NOMO-1 treated with dmso at 0.1 percent for 144 hours (cell line): ENCODE data around the gene THAP8.

Experiments
- DNase-seq: peaks from one replicate; lab custom pipeline; 2025; ENCODE audit not compliant: unreplicated experiment; lab: John Stamatoyannopoulos, UW

THAP8 gene

GRCh38 chr19:35995048-35995993, 58.8 kb downstream of the THAP8 start, which contains the start of gene SDHAF1:
Gene SDHAF1 (plus strand): TSS chr19:35995188. CDS start chr19:35995275, 87 bp downstream.
- peak; percentile 98 for DNase-seq

DNA sequence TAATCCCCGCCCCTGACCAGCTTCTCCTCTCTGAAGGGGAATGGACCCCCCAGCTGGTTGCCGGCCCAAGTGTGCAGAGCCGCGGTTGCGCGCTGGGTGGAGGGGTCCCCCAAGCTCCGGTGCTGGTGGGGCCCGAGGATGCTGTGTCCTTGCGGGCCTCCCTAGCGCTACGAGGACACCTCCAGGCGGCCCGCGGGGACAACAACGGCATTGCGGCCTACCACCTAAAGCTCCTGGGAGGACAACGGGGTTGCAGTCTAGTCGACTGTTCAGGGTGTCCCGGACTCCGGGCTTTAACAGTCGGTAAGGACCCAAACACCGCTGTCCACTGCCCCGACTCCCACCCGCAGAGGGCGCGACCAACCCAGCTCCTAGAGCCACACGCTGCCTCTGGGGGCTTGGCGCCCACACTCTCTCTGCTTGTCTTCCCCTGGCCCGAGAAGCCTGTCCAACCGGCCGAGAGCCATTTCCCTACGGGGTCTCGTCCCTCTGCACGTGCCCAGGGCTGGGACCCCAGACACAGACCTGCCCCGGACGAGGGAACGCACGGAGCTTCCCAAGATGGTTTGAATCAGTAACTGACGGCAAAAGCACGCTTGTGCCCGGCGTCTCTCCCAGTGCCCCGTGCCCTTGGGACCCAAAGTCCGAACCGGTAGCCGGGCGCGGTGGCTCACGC, 60.0 kb downstream of the THAP8 start:
- no peak for DNase-seq

DNA sequence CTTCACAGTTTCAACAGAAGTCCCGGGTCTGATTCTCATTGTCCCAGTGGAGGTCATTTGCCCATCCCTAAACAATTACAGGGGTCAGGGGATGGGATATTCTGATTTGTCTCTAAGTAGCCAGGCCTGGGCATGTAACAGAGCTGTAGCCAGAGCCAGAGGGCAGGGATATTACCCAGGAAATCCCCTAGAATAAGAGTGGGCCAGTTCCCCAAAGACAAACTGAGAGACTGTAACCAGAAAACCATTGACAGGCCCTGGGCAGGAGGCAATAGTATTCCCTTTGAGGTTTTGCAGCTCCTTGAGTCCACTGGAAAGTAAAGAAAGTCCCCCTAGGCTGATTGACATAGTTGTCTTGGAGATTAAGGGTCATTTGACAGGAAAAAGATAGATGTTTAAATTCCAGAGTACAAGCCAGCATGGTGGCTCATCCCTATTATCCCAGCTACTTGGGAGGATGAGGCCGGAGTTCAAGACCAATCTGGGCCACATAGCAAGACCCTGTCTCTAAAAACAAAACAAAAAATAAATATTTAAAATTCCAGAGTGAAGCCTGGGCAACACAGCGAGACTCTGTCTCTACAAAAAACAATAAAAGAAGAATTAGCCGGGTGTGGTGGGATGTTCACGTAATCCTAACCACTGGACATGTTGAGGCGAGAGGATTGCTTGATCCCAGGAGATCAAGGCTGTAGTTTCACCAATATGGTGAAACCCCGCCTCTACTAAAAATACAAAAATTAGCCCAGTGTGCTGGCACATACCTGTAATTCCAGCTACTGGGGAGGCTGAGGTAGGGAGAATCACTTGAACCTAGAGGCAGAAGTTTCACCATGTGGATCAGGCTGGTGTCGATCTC, 60.9 kb downstream of the THAP8 start:
- no peak for DNase-seq

DNA sequence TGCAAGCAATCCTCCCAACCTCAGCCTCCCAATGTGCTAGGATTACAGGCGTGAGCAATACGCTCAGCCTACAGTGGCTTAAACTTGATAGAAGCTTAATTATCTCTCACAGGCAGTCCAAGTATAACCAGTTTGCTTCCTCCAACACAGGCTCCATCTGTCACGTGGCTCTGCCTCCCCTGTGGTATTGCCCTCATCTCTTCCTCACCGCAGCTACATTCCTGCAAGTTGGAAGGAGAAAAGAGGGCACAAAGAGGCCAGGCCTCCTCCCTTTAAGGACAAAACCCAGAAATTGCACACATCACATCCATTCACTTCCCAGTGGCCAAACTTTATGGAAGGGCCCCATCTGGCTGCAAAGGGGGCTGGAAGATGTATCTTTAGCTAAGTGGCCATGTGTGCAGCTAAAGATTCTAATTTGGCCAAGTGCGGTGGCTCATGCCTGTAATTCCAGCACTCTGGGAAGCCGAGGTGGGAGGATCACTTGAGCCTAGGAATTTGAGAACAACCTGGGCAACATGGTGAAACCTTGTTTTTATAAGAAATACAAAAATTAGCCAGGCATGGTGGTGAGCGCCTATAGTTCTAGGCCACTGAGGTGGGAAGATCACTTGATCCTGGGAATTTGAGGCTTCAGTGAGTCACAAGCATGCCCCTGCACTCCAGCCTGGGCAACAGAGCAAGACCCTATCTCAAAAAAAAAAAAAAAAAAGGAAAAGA, 62.2 kb downstream of the THAP8 start:
- no peak for DNase-seq

DNA sequence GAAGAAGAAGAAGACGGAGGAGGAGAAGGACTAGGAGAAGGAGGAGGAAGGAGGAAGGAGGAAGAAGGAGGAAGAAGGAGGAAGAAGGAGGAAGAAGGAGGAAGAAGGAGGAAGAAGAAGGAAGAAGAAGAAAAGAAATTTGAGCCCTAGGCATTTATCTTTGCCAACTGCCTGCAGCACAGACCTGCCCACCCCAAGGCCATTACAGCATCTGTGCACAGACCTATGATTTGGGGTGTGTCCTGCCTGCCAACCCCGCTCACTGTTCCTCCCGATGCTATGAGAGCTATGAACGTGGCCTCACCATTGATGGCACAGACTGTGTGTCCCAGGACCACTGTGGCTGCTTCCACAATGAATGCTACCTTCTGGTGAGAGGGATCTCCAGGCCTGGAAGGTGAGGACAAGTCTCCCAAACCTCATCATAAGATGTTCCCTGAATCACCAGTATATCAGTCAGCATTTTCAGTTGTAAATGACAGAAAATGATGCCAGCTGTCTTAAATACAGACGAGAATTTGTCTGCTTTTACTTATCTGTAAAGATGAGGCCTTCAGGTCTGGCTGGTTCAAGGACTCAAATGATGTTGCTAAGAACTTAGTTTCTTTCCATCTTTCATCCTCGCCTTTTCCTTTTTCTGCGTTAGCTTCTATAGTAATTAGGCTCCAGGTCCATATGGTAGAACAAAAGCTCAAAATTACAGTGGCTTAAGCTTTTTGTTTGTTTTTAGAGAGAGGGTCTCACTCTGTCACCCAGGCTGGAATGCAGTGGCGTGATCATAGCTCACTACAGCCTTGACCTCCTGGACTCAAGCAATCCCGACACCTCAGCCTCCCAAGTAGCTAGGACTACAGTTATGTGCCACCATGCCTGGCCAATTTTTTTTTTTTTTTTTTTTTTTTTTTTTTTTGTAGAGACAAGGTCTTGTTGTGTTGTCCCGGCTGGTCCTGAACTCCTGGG, 63.0 kb downstream of the THAP8 start:
- no peak for DNase-seq

- no peak for DNase-seq
These were observed 63.9 kb downstream of the THAP8 start for GRCh38 chr19:35990156-35990555.

DNA sequence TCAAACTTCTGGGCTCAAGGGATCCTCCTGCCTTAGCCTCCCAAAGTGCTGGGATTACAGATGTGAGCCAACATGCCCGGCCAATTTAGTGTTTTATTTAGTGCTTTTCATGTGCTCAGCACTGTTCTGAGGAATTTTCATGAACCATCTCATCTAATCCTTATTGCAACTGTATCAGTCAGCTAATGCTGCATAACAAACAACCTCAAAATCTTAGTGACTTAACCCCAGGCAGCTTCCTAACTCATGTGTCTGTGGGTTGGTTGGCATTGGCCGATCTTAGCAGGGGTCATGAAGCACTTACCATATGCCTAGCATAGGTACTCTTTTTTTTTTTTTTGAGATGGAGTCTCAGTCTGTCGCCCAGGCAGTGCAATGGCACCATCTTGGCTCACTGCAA, 65.3 kb downstream of the THAP8 start:
- DNase-seq: no peak

DNA sequence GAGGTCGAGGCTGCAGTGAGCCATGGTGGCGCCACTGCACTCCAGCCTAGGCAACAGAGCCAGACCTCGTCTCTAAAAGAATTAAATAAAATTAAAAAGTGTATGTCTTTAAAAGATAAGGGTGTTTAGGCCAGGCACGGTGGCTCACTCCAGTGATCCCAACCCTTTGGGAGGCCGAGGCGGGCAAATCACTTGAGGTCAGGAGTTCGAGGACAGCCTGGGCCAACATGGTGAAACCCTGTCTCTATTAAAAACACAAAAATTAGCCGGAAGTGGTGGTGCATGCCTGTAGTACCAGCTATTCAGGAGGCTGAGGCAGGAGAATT, 66.6 kb downstream of the THAP8 start:
- no peak for DNase-seq

DNA sequence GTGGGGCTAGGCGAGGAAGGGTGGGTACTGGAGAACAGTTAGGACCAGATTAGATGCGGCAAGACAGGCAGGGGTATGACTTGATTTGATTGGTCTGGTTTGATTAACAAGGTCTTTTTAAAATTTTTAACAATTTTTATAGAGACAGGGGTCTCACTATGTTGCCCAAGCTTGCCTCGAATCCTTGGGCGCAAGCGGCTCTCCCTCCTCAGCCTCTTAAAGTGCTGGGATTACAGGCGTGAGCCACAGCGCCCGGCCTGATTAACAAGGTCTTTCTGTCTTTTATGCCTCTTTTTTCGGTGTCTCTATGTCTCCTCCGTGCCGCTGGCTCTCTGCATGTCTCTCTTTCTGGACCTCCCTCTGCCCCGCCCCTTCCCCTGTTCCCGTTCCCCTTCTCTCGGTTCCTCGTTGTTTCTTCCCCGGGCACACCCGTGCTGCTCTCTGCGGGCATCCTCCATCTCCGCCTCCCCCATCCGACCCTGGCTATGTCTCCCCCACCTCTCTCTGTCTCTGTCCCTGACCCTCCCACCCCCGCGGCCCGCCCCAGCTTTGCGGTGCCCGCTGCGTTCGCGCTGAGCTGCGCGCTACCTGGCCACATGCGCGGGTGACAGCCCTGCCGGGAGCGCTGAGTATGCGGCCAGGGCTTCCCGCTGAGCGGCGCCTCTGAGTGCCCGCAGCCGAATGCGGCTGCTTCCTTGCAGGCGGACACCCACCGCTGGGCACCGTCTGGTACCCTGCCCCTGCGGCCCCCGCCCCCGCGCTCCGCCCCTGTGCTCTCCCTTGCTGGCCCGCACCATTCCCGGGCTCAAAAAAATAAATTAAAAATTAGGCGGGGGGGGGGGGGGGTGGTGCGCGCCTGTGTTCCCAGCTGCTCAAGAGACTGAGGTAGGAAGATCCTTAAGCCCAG, 67.2 kb downstream of the THAP8 start:
- peak; percentile 58 for DNase-seq

- DNase-seq: no peak
These were observed 68.0 kb downstream of the THAP8 start for GRCh38 chr19:35986111-35986510.
